Endodermal cell (in vitro differentiated cells): ENCODE data around the gene CADM4. TPM values are rescaled to one million over a fixed set of nuclear protein-coding genes. Genes with fewer than 3 reads are reported as not detected.

Source experiments
- DNase-seq: peaks from one replicate; pipeline ENCODE4 v3.0.0-alpha.2; 2017
- H3K27ac ChIP-seq: 2 replicates; pipeline ENCODE4 v1.5.1; 2013; ENCODE audit warnings: mild to moderate bottlenecking, low read depth, low read length, moderate library complexity
- H3K27me3 ChIP-seq: 2 replicates; pipeline ENCODE4 v1.6.1; 2013; ENCODE audit warnings: mild to moderate bottlenecking, low read length, moderate library complexity; ENCODE audit not compliant: insufficient read depth, control insufficient read depth, poor library complexity, severe bottlenecking
- H3K36me3 ChIP-seq: 2 replicates; pipeline ENCODE4 v1.7.0; 2013; ENCODE audit warnings: mild to moderate bottlenecking, low read length, moderate library complexity; ENCODE audit not compliant: control insufficient read depth, insufficient read depth
- H3K4me1 ChIP-seq: one replicate; pipeline ENCODE4 v1.7.0; 2013; ENCODE audit warnings: low read length; ENCODE audit not compliant: control insufficient read depth, insufficient read depth
- H3K4me3 ChIP-seq: 2 replicates; pipeline ENCODE4 v1.5.1; 2013; ENCODE audit warnings: mild to moderate bottlenecking, low read length, moderate library complexity
- H3K9ac ChIP-seq: 2 replicates; pipeline ENCODE4 v1.6.1; 2013; ENCODE audit warnings: mild to moderate bottlenecking, low read length, moderate library complexity; ENCODE audit not compliant: poor library complexity, severe bottlenecking; ENCODE audit errors: extremely low read depth
- H3K9me3 ChIP-seq: 2 replicates; pipeline ENCODE4 v1.6.1; 2013; ENCODE audit warnings: mild to moderate bottlenecking, low read length, moderate library complexity; ENCODE audit not compliant: control insufficient read depth
- H3K27ac Mint-ChIP-seq: 2 replicates; pipeline ENCODE4 v1.8.0; 2020; ENCODE audit warnings: mixed read lengths
- H3K27me3 Mint-ChIP-seq: 2 replicates; pipeline ENCODE4 v1.8.0; 2021; ENCODE audit warnings: mild to moderate bottlenecking, mixed read lengths; ENCODE audit not compliant: insufficient read depth
- H3K36me3 Mint-ChIP-seq: 2 replicates; pipeline ENCODE4 v1.8.0; 2020; ENCODE audit warnings: low read depth, mixed read lengths
- H3K4me1 Mint-ChIP-seq: 2 replicates; pipeline ENCODE4 v1.8.0; 2020; ENCODE audit warnings: mixed read lengths
- H3K4me3 Mint-ChIP-seq: 2 replicates; pipeline ENCODE4 v1.8.0; 2020; ENCODE audit warnings: mild to moderate bottlenecking, moderate library complexity, mixed read lengths
- H3K9me3 Mint-ChIP-seq: 2 replicates; pipeline ENCODE4 v1.8.0; 2020; ENCODE audit warnings: mild to moderate bottlenecking, mixed read lengths
- WGBS, 2 experiments: methylation state at CpG; one replicate each; pipeline versions ENCODE4 v1.1.5 to v1.1.7; 2013; ENCODE audit warnings: missing lambda C conversion rate in 2 of 2, mixed read lengths in 1 of 2; ENCODE audit not compliant: insufficient coverage in 1 of 2, insufficient read length in 1 of 2; 5-methylcytosine and 5-hydroxymethylcytosine counted together
- total RNA-seq, 2 donors: library from RNA; stranded (reverse); fragmentation: NEBNext Ultra II Directional in 1 of 2; extraction: Animal tissue kit (Norgen Biotek cat#: 25700) in 1 of 2; gene quantifications; 2 replicates in 1 of 2; 3 replicates in 1 of 2; pipeline ENCODE4 v1.2.1, GENCODE V29; 2021
- TF ChIP-seq, protein P1 (sequence below): fragments of 200-600 bp; sonication (generic); conservative IDR thresholded peaks from 2 replicates; pipeline ENCODE4 v1.5.0; 2021; ENCODE audit warnings: antibody characterized with exemption, mild to moderate bottlenecking

CADM4 gene
- total RNA-seq, 2 donors from 2014 or later, result 9.3 to 19.9 TPM

DNA sequence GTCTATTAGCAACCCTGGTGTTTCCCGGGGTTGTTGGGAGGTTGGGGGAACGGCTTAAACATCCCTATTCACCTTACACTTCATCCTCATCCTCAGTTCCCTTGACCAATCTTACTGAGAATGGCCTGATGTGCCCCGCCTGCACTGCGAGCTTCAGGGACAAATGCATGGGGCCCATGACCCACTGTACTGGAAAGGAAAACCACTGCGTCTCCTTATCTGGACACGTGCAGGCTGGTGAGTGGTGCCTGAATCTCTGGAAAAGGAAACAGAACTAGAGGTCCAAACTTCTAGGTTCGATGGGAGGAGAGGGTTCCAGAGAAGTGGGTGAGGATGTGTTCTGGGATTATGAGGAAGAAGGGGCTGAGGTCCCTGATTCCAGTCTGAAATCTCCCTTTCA, 58.2 kb downstream of the CADM4 start:
- H3K9ac ChIP-seq, result no peak overlapping the region
- H3K27ac ChIP-seq, result no peak overlapping the region
- H3K36me3 ChIP-seq, result peaks cover 12% of the 10 kb centered on the region
- TF ChIP-seq, protein P1, sequence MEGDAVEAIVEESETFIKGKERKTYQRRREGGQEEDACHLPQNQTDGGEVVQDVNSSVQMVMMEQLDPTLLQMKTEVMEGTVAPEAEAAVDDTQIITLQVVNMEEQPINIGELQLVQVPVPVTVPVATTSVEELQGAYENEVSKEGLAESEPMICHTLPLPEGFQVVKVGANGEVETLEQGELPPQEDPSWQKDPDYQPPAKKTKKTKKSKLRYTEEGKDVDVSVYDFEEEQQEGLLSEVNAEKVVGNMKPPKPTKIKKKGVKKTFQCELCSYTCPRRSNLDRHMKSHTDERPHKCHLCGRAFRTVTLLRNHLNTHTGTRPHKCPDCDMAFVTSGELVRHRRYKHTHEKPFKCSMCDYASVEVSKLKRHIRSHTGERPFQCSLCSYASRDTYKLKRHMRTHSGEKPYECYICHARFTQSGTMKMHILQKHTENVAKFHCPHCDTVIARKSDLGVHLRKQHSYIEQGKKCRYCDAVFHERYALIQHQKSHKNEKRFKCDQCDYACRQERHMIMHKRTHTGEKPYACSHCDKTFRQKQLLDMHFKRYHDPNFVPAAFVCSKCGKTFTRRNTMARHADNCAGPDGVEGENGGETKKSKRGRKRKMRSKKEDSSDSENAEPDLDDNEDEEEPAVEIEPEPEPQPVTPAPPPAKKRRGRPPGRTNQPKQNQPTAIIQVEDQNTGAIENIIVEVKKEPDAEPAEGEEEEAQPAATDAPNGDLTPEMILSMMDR, result no peak
- peaks cover 19% of the 10 kb centered on the region for H3K36me3 Mint-ChIP-seq
- H3K27me3 Mint-ChIP-seq, result peaks cover 5% of the 10 kb centered on the region
- H3K9me3 ChIP-seq, result no peaks in the 10 kb centered on the region
- H3K27ac Mint-ChIP-seq, result no peak overlapping the region
- H3K4me1 Mint-ChIP-seq, result peaks cover 25% of the 10 kb centered on the region
- WGBS, 2 experiments, result 78 to 80% methylated on average over 7 of the region's 7 CpGs
- peak overlapping the region; percentile 78 for H3K4me3 Mint-ChIP-seq
- no peaks in the 10 kb centered on the region for H3K9me3 Mint-ChIP-seq
- DNase-seq, result no peak
- H3K27me3 ChIP-seq, result no peaks in the 10 kb centered on the region
- H3K4me1 ChIP-seq, result peaks cover 2% of the 10 kb centered on the region
- H3K4me3 ChIP-seq, result no peak overlapping the region

DNA sequence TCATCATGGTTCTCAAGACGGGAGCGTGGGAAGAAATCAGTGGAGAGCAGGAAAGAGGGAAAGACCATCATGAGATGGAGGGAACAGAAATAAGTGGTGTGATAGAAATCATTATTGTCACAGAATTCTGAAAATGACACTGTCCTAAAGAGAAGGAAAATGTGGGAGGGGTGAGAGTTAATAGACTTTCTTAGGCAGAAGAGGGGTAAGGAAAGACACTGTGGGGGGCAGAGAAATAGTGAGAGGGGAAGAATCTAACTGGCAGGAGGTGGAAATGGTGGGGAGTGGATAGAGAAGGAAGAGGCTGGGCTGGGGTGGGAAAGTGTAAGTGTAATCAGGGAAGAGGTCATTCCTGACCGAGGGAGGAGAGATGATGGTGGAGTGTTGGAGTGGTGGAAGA, 60.9 kb downstream of the CADM4 start:
- no peak overlapping the region for H3K27ac Mint-ChIP-seq
- H3K9ac ChIP-seq, result no peak overlapping the region

DNA sequence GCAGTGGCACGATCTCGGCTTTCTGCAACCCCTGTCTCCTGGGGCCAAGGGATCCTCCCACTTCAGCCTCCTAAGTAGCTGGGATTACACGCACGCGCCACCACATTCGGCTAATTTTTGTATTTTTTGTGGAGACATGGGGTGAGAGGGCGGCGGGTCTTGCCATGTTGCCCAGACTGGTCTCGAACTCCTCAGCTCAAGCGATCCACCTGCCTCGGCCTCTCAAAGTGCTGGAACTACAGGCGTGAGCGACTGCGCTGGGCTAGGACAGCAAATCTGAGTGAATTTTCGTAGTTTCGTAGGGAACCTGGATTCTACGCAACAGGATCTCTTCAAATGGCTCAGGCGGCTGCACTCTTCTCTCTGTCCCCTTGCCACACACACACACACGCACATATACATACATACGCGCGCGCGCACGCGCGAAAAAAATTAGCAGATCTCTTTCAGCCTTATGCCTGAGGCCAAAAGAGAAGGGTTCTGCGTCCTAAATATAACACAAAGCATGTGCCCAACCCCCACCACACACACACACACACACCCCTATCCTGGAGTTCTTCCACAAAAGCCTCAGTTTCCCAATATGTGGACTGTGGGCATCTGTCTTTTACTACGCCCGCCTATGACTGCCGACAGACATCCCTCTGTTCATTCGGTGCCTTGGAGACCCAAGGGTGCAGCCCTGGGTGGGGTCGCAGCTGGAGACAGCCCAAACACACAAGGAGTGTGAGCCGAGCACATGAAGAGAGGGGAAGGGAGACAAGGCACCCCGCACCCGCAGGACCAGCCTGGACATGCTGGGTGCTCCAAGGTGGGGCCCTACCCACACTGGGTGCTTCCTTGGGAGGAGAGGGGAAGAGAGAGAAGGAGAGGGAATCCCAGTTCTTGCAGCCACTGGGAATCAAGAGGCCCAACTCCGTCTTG, 63.4 kb downstream of the CADM4 start:
- H3K4me3 Mint-ChIP-seq, result peak overlapping the region; percentile 94
- H3K36me3 ChIP-seq, result peaks cover 21% of the 10 kb centered on the region
- H3K9me3 ChIP-seq, result no peaks in the 10 kb centered on the region
- peak overlapping the region; percentile 59 for H3K4me3 ChIP-seq
- peak overlapping the region; percentile 50 for H3K27ac ChIP-seq
- peak overlapping the region; percentile 96 for H3K27ac Mint-ChIP-seq
- peaks cover 25% of the 10 kb centered on the region for H3K4me1 Mint-ChIP-seq
- DNase-seq, result no peak
- WGBS, 2 experiments, result 86 to 89% methylated on average over 22 to 37 of the region's 37 CpGs
- peaks cover 17% of the 10 kb centered on the region for H3K36me3 Mint-ChIP-seq
- peak overlapping the region; percentile 33 for H3K9ac ChIP-seq
- H3K27me3 ChIP-seq, result no peaks in the 10 kb centered on the region
- H3K9me3 Mint-ChIP-seq, result no peaks in the 10 kb centered on the region
- peaks cover 5% of the 10 kb centered on the region for H3K27me3 Mint-ChIP-seq
- TF ChIP-seq, protein P1, result no peak
- peaks cover 4% of the 10 kb centered on the region for H3K4me1 ChIP-seq

More for the DNA sequence above, 60.9 kb downstream of the CADM4 start:
- peak overlapping the region; percentile 78 for H3K4me3 Mint-ChIP-seq
- H3K27me3 Mint-ChIP-seq, result peaks cover 5% of the 10 kb centered on the region
- H3K4me3 ChIP-seq, result no peak overlapping the region
- H3K9me3 ChIP-seq, result no peaks in the 10 kb centered on the region
- 77 to 94% methylated on average over 3 of the region's 3 CpGs for WGBS, 2 experiments
- TF ChIP-seq, protein P1, result no peak
- H3K36me3 ChIP-seq, result peaks cover 5% of the 10 kb centered on the region
- DNase-seq, result no peak
- H3K27me3 ChIP-seq, result no peaks in the 10 kb centered on the region
- peaks cover 4% of the 10 kb centered on the region for H3K4me1 ChIP-seq
- peaks cover 34% of the 10 kb centered on the region for H3K4me1 Mint-ChIP-seq
- no peaks in the 10 kb centered on the region for H3K9me3 Mint-ChIP-seq
- peaks cover 7% of the 10 kb centered on the region for H3K36me3 Mint-ChIP-seq
- H3K27ac ChIP-seq, result no peak overlapping the region
